ENCODE measurements around the gene CYB5R4.
"Not testable (repeated sequence)": the region's sequence is repeated elsewhere in the genome, so short reads cannot be mapped to it uniquely, and the experiment has no call there.

The CYB5R4 gene

DNA sequence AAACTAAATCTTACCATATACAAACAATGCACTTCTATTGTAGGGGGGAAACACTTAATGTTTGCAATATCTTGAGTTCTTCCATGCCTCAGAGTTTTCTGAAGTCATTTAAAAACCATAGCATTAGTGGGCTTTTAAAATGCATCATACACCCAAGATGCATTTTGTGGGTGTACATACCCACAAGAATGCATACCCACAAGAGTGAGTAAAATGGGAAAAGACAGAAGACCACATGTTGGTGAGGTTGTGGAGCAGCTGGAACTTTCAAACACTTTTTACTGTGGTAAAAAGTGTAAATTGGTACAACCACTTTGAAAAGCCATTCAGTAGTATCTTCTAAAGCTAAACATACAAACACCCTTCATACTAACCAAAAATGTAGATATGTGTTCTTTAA is 57.5 kb downstream of the CYB5R4 start:
- DNase-seq = no peak

DNA sequence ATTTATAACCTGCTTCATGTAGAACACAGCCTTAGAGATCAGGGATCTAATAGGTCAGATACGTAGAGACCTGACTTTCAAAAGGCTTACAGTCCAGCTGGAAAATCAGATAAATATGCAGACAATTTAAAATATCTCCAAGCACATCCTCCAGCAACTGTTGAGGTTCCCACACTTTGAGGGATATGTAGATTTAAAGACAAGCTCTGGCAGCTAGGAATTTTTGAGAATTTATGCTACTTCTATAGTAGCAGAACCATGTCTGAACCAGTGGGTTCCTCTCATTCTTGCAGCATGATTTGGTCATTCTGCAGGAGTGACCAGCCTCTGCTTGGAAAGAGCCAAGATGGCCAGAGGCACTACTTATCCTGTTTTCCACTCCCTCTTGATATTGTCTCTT is 60.5 kb downstream of the CYB5R4 start:
- DNase-seq = no peak

GRCh38 chr6:83921315-83921714 is 61.8 kb downstream of the CYB5R4 start:
- no peak for DNase-seq

DNA sequence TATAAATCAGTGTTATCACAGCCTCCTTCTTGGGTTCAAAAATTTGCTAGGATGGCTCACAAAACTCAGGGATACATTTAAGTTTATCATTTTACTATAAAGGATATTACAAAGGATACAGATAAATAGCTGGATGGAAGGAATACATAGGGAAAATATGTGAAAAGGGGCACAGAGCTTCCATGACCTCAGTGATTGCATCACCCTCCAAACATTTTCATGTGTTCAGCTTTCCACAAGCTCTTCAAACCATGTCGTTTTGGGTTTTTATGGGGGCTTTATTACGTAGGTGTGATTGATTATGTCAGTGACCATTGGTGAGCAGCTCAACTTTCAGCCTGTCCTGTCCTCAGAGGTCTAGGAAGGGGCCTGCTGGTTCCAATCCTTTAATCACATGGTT is 68.0 kb downstream of the CYB5R4 start:
- no peak for DNase-seq

DNA sequence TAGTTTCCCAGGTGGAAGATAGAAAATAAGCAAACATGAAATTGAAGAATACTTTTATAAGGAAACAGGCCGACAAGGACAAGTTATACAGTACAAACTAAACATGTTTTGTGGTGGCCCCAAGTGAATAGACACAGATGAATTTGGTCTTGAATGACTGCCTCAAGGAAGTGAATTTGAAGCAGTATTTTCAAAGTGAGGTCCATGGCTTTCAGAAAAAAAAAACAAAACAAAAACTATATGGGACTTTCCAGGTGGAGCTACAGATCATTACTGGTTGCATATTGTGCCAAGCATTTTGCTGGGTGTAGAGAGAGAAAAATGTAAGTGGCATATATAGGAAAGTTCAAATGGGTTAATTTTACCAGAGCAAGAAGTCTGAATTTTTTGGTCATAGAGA is 68.8 kb downstream of the CYB5R4 start:
- no peak for DNase-seq

- not testable (repeated sequence) for DNase-seq
Observed at GRCh38 chr6:83946201-83946833, 86.8 kb downstream of the CYB5R4 start.

DNA sequence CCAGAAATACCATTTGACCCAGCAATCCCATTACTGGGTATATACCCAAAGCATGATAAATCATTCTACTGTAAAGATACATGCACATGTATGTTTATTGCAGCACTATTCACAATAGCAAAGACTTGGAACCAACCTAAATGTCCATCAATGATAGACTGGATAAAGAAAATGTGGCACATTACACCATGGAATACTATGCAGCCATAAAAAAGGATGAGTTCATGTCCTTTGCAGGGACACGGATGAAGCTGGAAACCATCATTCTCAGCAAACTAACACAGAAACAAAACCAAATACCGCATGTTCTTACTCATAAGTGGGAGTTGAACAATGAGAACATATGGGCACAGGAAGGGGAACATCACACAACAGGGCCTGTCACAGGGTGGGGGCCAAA is 88.5 kb downstream of the CYB5R4 start:
- not testable (repeated sequence) for DNase-seq

DNA sequence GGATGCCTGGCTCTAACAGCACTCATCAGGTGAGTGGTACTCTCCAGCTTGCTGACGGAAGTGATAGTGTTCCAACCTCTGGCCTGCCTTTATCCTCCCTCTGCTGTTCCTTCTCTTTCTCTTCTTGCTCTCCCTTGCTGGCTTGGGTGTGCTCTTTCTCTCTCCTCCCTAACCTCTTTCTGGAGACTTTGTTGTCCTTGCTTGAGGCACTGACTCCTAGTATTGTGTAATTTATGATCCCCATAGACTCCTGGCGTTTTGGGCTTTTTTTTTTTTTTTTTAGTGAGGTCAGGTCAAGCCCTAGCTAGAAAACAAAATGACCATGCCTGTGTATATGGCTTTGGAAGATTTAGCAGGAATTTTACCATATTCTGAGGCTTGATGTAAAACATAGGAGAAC is 89.4 kb downstream of the CYB5R4 start:
- DNase-seq = no peak

- DNase-seq = not testable (repeated sequence)
Observed at GRCh38 chr6:83951423-83951822, 91.9 kb downstream of the CYB5R4 start.

GRCh38 chr6:83952830-83953229 is 93.3 kb downstream of the CYB5R4 start:
- no peak for DNase-seq

DNA sequence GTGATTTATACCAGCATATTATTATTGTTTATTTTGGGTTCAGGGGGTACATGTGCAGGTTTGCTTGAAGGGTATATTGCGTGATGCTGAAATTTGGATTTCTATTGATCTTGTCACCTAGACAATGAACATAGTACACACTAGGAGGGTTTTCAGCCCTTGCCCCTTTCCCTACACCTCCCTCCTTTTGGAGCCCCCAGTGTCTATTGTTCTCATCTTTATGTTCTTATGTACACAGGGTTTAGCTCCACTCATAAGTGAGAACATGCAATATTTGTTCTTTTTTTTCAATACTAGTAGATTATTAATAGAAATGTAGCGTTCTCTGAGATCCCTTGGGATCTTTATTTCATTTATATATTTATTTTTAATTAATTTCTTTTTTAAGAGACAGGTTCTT is 94.9 kb downstream of the CYB5R4 start:
- no peak for DNase-seq

DNA sequence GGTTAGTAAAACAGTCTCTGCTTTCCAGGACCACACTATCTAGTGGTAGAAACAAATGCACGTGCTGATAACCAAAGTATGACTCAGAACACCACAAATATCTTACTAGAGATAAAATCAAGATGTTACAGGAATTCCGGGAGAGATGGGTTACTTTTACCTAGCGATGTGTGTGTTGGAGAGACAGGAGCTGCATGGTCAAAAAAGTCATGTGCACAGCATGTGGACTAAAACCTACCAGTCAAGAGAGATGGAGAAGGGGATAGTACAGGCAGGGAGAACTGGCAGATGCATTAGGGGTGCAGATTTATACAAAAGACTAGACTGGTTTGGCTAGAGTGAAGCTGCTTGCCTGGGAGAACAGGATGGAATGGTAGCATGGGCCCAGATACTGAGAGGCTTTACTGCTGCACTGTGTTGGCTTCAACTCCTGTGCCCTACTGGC is 98.8 kb downstream of the CYB5R4 start:
- DNase-seq = no peak

GRCh38 chr6:83960664-83961063 is 101.2 kb downstream of the CYB5R4 start:
- DNase-seq = no peak

GRCh38 chr6:83962582-83962981 is 103.1 kb downstream of the CYB5R4 start:
- no peak for DNase-seq

DNA sequence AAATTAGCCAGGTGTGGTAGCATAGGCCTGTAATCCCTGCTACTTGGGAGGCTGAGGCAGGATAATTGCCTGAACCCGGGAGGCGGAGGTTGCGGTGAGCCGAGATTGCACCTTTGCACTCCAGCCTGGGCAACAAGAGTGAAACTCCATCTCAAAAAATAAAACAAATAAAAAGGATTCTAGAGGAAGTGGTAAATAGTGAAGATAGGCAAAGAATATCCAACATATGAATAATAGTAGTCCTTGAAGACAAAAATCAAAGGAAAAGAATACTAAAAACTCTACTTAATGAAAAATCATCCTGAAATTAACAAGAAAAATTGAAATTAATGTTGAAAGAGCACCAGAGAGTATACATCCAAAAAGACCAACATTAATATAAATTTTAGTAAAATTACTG is 107.0 kb downstream of the CYB5R4 start:
- DNase-seq = no peak

DNA sequence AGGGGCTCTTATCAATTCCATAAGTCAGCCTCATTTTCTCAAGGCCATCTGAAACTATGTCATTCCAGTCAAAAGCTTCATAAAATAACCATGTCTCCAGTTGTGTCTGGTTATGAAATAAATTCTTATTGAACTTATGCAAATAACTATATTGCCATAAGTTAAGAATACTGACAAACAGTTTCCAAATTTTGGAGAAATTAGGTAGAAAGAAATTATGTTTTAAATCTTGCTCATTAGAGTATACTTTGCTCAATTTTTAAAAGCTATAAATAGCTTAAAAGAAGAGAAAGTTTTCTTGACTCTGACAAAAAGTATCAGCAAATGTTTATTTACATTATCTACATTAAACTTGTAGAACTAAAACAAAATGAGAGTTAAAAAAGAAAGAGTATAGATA is 111.1 kb downstream of the CYB5R4 start:
- no peak for DNase-seq

DNA sequence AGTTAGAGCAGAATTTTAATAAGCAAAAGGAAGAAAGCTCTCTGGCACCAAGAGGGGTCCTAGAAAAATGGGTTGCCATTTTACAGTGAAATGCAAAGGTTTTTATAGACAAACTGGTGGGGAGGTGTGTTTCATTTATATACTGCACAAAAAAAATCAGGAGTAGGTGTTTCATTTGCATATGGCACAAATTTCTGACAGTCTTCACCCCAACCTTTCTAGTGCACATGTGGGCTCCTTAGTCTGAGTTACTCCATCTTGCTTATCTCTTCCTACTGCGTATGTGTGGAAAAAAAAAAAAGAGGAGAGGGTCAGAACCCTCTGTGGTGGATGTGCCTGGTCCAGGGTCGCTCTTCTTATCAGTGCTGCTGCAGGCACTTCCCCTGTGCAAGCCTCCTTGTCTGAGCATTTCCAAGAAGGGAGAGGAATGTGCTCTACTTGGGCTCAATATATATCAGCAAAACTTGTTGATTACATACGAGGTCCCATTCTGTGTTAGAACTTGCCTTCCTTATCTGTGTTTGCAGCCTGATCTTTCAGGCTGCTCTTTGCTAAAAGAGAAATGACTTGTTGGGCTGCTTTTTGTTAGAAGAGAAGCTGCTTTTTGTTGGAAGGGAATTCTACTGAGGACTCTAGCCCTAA is 115.0 kb downstream of the CYB5R4 start:
- DNase-seq = no peak

DNA sequence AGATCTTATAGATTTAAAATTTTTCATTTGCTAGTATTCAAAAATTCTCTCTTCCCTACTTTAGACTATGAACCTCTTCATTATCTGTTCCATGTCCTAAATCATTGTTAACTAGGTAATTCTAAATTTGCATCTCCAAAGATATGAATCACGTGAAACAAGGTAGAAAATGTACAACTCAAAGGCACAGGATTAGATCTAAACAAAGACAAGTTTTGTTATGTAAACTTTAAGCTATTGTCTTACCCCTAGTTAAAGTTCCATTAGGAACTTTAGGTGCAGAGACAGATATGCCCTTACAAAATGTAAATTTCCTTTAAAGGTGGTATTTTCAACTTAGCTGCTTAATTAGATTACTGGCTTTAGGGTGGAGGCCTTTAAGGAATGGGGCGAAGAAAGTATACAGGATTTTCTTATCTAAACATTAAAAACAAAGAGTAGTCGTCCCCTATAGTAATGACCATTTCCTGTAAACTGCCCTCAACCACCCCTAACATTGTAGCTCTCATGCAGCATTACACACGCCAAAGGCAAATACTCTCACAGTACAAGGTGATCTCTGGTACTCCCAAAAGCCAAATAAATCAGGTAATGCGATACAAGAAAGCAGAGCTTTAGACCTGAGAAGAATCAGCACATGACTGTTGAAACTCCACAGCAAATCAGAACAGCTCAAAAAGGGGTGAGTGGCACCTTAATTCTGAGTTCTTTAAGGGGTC is 116.7 kb downstream of the CYB5R4 start:
- no peak for DNase-seq

- DNase-seq = no peak
Observed at GRCh38 chr6:83976871-83977270, 117.4 kb downstream of the CYB5R4 start.

GRCh38 chr6:83978324-83978734 is 118.8 kb downstream of the CYB5R4 start:
- DNase-seq = no peak

DNA sequence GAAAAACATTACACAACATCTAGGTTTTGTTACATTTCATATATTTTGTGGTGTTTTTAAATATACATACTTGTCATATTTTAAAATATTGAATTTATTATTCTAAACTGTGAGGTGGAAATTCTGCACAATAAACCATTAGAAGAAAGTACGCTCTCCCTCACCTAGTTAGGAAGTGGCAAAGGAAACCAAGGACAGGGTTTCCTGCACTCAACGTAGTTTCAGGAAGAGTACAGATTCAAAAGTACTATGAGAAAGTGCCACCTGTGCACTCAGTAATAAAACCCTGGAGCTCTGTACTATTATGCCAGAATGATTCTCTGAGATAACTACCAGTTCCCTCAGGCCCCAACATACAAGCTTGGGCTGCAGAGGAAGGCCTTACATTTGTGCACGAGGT is 119.5 kb downstream of the CYB5R4 start:
- no peak for DNase-seq

DNA sequence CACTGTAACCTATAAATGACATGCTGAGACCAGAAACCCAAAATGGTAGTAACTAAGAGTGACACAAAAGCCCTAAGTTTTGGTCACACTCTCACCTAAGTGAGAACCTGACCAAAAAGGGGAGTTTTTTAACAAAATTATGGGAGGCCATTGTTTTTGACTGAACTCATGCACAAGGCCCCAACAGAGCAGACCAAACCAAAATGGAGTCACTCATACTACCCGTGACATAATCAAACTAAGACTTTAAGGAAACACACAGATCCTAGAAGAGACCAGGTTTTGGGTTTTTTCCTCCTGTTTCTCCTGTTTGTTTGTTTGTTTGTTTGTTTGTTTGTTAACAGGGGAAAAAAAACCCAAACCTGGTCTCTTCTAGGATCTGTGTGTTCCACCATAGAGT is 124.9 kb downstream of the CYB5R4 start:
- DNase-seq = no peak

GRCh38 chr6:83985308-83985713 is 125.8 kb downstream of the CYB5R4 start:
- DNase-seq = no peak

DNA sequence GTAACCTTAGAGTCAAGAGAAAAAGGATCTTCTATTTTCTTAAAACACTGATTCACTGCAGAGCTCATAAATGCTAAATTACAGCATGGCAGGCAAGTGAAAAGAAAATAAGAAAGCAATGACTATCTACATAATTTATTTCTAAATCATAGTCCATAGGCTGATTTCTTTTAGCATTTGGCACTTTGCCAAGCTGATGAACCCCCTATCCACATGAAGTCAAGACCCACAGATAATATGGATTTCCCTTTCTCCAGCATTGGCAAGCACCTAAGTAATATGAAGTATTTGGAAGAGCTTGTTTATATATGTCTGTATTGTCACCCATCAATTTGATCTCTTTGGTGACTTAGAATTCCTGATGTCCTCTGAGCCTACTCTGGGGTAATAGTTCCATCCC is 126.2 kb downstream of the CYB5R4 start:
- DNase-seq = no peak

Measured in retina (tissue), 1 donor.